Stimulated activated CD8-positive, alpha-beta memory T cell treated with anti-CD3 and anti-CD28 coated beads, Interleukin-7, amount 100 ng/mL, for 4 hours (primary cell): ENCODE results near the gene SLC7A6OS.

Source experiments
- DNase-seq, 2 donors: peaks; one replicate each; pipeline ENCODE4 v3.0.0-alpha.2; 2020; ENCODE audit warnings: low read depth in 2 of 2

The SLC7A6OS gene

DNA sequence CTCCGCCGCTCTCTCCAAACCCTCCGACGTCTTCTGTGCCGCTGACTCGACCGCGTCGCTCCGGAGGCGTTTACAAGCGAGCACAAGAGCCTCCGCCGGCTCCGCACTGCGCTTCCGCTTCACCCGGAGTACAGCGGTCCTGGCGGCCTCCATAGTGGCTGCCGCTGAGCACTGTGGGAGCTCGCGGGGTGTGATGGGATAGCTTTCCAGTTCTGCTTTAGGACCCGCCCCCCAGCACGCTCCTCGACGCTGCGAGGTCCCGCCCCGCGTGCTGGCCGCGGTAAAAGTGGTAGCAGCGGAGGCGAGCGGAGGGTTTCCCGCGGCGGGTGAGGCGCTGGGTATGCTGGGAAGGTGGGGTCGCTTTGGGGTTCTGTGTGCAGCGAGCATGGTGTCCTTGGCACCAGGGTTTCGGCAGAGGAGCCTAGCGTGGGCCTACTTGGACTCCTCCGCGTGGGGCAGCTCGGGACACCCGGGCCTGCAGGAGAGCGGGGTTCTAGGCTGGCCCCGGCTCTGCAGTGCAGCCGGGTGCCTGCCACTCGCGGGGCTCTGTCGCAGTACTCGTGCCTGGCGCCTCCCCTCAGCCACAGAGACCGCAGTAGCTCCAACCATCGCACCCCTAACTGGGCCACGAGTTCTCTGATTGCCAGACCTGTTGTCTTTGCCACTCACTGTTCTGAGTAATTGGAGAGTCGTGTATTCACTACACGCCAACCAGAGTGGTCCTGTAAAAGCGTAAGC, at the start of gene SLC7A6OS, which contains the start of gene PRMT7:
Gene SLC7A6OS (minus strand): TSS at position 173 of the 738 bp plus-strand sequence. CDS start 20 bp downstream, at position 153.
Gene PRMT7 (plus strand): TSS at position 246 of the 738 bp plus-strand sequence. CDS start 4,961 bp downstream, outside the sequence.
- DNase-seq = peak; percentile 81 to 90

- DNase-seq = no peak
Measured at GRCh38 chr16:68359398-68360191, 48.8 kb upstream of the SLC7A6OS start.

DNA sequence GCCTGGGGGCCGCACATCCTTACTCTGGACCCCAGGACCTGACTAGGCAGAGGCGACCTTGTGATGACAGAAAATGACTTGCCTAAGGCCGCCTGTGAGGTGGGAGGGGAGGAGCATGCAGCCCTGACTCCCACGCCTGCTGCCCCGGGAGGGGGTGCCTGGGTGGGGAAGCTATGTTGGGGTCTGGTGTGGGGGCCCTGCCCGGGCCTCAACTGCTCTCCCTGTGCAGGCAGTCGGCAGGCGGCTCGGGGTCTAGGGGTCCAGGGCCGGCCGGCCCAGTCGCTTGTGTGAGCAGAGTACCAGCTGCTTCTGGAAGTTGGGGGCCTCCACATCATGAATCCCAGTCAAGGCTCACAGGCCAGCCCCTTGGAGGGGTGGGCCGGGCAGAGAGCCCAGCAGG, 48.2 kb upstream of the SLC7A6OS start:
- no peak for DNase-seq

DNA sequence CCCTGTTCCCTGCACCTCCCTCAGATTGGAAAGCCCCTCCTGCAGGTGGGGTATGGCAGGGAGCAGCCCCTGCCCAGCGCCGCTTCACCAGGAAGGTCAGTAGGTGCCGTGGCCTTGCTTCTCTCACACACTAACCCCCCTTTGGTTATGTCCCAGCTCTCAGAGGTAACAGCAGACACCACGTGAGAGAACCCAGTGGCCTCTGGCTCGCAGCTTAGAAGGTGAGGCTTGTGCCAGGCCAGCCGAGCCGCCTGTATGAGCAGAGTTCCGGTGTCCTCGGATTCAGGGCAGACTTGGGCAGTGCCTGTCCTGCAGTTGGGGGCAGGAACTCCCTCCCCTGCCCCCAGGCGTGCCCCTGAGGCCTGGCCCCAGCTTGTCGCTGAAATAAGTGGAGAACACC, 47.2 kb upstream of the SLC7A6OS start:
- DNase-seq = no peak

GRCh38 chr16:68357521-68357922, 46.8 kb upstream of the SLC7A6OS start:
- no peak for DNase-seq

GRCh38 chr16:68356919-68357286, 46.2 kb upstream of the SLC7A6OS start:
- no peak for DNase-seq

DNA sequence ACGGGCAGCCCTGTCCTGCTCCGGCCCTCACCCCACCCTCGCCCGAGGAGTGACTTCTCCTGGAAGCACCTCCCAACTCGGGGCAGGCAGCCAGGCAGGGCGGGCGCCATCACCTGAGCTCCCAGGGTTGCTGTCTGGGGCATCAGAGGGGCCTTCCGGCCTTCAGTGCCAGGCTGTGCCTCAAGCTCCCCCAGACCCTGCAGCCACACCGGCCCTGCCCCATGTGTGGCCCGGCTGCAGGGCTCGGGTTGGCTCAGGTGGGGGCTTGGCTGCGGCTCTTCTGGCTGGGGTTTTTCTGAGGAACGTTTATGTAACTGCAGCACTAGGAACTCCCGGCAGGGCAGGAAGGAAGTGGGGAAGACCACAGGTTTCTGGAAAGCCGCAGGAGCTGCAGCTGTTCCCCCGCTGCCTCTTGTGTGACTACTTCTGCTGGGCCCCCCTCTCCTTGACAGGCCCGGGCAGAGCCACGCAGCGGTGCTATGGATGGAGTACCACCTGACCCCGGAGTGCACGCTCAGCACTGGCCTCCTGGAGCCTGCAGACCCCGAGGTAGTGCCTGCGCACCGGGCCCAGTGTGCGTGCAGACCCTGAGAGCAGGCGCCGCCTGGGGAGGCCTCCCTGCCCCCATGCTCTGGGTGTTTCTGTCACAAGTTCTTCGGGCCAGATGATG, 45.6 kb upstream of the SLC7A6OS start:
- peak; percentile 53 to 66 for DNase-seq

GRCh38 chr16:68355447-68356248, 44.9 kb upstream of the SLC7A6OS start:
- DNase-seq = no peak

GRCh38 chr16:68354816-68355215, 44.1 kb upstream of the SLC7A6OS start:
- DNase-seq = no peak

- DNase-seq = no peak
Measured at GRCh38 chr16:68353366-68353765, 42.6 kb upstream of the SLC7A6OS start.

GRCh38 chr16:68351991-68352431, 41.3 kb upstream of the SLC7A6OS start:
- DNase-seq = no peak

DNA sequence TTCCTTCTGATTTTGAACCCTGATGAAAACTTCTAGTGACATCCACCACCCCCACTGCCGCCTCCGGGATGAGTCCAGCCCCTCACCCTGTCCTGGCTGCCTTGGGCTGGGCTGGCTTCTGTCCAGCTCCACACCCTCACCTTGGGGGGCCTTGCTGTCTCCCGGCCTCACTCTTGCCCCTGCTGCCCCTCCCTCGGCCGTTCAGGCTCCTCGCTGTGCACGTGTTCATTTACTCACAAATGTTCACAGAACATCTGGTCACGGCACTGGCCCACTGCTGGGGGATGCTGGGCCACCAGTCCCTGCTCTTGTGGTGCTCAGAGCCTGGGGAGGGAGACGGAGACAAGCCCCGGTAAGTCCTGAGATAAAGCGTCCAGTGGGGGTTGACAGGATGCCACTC, 40.7 kb upstream of the SLC7A6OS start:
- no peak for DNase-seq

- no peak for DNase-seq
Measured at GRCh38 chr16:68350813-68351350, 40.1 kb upstream of the SLC7A6OS start.

GRCh38 chr16:68349838-68350410, 39.2 kb upstream of the SLC7A6OS start:
- DNase-seq = no peak

GRCh38 chr16:68348639-68349445, 38.1 kb upstream of the SLC7A6OS start:
- DNase-seq = no peak

- no peak for DNase-seq
Measured at GRCh38 chr16:68347605-68348004, 36.9 kb upstream of the SLC7A6OS start.

- no peak for DNase-seq
Measured at GRCh38 chr16:68346892-68347480, 36.2 kb upstream of the SLC7A6OS start.

DNA sequence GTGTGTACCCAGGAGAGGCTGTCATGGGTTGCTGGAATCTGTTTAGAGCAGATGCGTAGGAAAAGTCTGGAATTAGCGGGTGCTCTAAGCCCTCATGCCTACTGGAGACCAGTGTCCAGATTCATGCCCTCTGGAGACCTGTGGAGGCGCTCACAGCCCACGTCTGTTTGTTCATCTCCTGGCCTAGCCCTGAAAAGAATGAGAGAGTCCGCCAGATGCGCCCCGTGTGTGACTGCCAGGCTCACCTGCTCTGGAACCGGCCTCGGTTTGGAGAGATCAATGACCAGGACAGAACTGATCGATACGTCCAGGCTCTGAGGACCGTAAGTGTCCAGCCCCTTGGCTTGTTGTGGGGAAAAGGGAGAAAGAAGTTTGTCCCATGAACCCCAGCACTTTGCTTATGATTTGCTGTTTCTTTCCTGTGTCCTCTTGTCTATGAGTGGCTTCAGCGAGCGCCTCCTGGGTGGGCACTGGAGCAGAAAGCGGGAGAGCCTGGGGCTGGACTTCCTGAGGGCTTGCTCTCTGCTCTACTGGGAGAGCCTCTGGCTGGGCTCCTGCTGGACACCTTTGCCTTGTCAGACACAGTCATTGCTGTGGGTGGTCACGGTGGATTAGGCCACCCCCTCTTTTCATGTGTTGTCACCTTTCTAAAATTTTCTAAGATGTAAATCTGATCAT, 35.4 kb upstream of the SLC7A6OS start:
- no peak for DNase-seq

DNA sequence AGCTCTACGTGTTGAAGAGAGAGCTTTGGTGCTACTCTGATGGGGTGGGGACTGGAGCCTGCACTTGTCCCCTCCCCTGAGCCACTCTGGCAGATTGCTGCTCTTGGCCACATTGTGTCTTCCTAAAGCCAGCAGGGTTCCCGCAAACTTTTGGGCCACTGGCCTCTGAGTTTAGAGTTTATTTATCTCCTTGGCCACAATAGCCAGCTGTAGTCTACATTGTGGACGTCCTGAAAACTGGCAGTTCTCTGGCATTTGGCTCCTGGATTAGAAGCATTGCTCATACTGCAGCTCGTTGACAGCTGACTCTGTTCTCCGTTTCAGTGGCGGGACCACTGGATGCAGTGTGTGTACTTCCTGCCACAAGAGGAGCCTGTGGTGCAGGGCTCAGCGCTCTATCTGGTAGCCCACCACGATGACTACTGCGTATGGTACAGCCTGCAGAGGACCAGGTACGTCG, 34.6 kb upstream of the SLC7A6OS start:
- no peak for DNase-seq
